PC-9 (cell line): ENCODE results near the gene F5. TPM values are rescaled to one million over a fixed set of nuclear protein-coding genes. Genes with fewer than 3 reads are reported as not detected.

Source experiments
- BruUV-seq: library from RNA; stranded (reverse); fragments of 400-500 nt; replicated peaks from 2 replicates; lab custom pipeline; 2021; lab: Mats Ljungman, UMichigan
- CTCF ChIA-PET: fragments of 300-600 bp; sonication (Branson Sonifier 250); formaldehyde crosslinking; loops from one replicate; lab custom pipeline; 2022; ENCODE audit warnings: antibody characterized with exemption; lab: Charles Lee
- POLR2A ChIA-PET: fragments of 300-600 bp; sonication (Branson Sonifier 250); formaldehyde crosslinking; loops from one replicate; lab custom pipeline; 2022; ENCODE audit warnings: antibody characterized with exemption; ENCODE audit not compliant: unreplicated experiment; lab: Charles Lee
- DNase-seq, 2 experiments: peaks; one replicate each; pipeline versions ENCODE4 v3.0.0 to v3.0.0-alpha.2; 2015 to 2022; ENCODE audit warnings: mixed read lengths in 1 of 2
- H2AFZ ChIP-seq: fragments of 200-600 bp; sonication (generic); 2 replicates; pipeline ENCODE4 v1.8.1; 2017; ENCODE audit warnings: antibody characterized with exemption
- H3F3A ChIP-seq: fragments of 200-600 bp; sonication (generic); 2 replicates; pipeline ENCODE4 v1.8.1; 2017; ENCODE audit warnings: antibody characterized with exemption, mild to moderate bottlenecking, low read depth; ENCODE audit not compliant: insufficient read depth
- H3K27ac ChIP-seq: fragments of 200-600 bp; sonication (generic); 2 replicates; pipeline ENCODE4 v1.6.1; 2016; ENCODE audit warnings: mixed run types
- H3K27me3 ChIP-seq: fragments of 200-600 bp; sonication (generic); 2 replicates; pipeline ENCODE4 v1.6.1; 2016; ENCODE audit warnings: low read depth, mixed run types; ENCODE audit not compliant: insufficient read depth
- H3K36me3 ChIP-seq: fragments of 200-600 bp; sonication (generic); 2 replicates; pipeline ENCODE4 v1.6.1; 2016; ENCODE audit warnings: low read depth, mixed run types
- H3K4me1 ChIP-seq: fragments of 200-600 bp; sonication (generic); replicated peaks from 2 replicates; pipeline ENCODE4 v1.6.1; 2016; ENCODE audit warnings: mixed run types; ENCODE audit not compliant: insufficient read depth
- H3K4me2 ChIP-seq: fragments of 200-600 bp; sonication (generic); 2 replicates; pipeline ENCODE4 v1.6.1; 2017; ENCODE audit warnings: mixed run types
- H3K4me3 ChIP-seq: fragments of 200-600 bp; sonication (generic); 2 replicates; pipeline ENCODE4 v1.6.1; 2016; ENCODE audit warnings: mixed run types
- H3K79me2 ChIP-seq: fragments of 200-600 bp; sonication (generic); 2 replicates; pipeline ENCODE4 v1.6.1; 2017; ENCODE audit warnings: low read depth, mixed run types
- H3K9me2 ChIP-seq: fragments of 200-600 bp; sonication (generic); 2 replicates; pipeline ENCODE4 v1.8.1; 2017; ENCODE audit warnings: mild to moderate bottlenecking; ENCODE audit not compliant: insufficient read depth
- H3K9me3 ChIP-seq: fragments of 200-600 bp; sonication (generic); 2 replicates; pipeline ENCODE4 v1.8.1; 2016; ENCODE audit warnings: low read depth; ENCODE audit not compliant: insufficient read depth
- H4K20me1 ChIP-seq: fragments of 200-600 bp; sonication (generic); 2 replicates; pipeline ENCODE4 v1.8.1; 2017; ENCODE audit not compliant: insufficient read depth
- CTCF ChIP-seq: fragments of 200-600 bp; sonication (generic); conservative IDR thresholded peaks from 2 replicates; pipeline ENCODE4 v1.6.1; 2017; ENCODE audit warnings: mixed run types, antibody characterized with exemption, mild to moderate bottlenecking, moderate library complexity
- EZH2 ChIP-seq: fragments of 200-600 bp; sonication (generic); IDR thresholded peaks from 2 replicates; pipeline ENCODE4 v1.8.0; 2017; ENCODE audit warnings: antibody characterized with exemption, low read depth
- intact Hi-C: fragments of 100-400 bp; cut with micrococcal nuclease; formaldehyde crosslinking; loops from one replicate; pipeline ENCODE4 v1.10.0; 2022; ENCODE audit not compliant: unreplicated experiment
- total RNA-seq: library from RNA; stranded (reverse); gene quantifications from 2 replicates; pipeline ENCODE4 v1.2.3, GENCODE V29; 2021

Gene F5
- total RNA-seq, 1 experiment from 2014 or later: not detected

- Histone ChIP-seq H2AFZ (no peak overlapping the region), H3K36me3 (no peaks in the 10 kb centered on the region), H3K27ac (no peak overlapping the region), H3K9me3 (no peaks in the 10 kb centered on the region; the same call in 1 of the 2 replicates), H3F3A (no peaks in the 10 kb centered on the region), H3K4me2 (no peak overlapping the region), H4K20me1 (no peaks in the 10 kb centered on the region), H3K27me3 (no peaks in the 10 kb centered on the region), H3K79me2 (no peaks in the 10 kb centered on the region), H3K4me1 (peaks cover 3% of the 10 kb centered on the region), H3K4me3 (no peak overlapping the region), H3K9me2 (no peaks in the 10 kb centered on the region)
- TF ChIP-seq EZH2 (no peak), CTCF (no peak)
- no TSS peak for BruUV-seq
- POLR2A ChIA-PET: no interaction called here
- CTCF ChIA-PET: no interaction called here
- no peak for DNase-seq
- intact Hi-C loops: no loop called here
Observed at GRCh38 chr1:169590932-169591331, 4.7 kb upstream of the F5 start.

GRCh38 chr1:169588785-169589485 lies 2.7 kb upstream of the F5 start:
- DNase-seq: peak in 1 of 2 experiments; percentile 39
- Histone ChIP-seq H3K9me2 (no peaks in the 10 kb centered on the region), H3K4me3 (no peak overlapping the region), H2AFZ (no peak overlapping the region), H3K4me1 (peaks cover 5% of the 10 kb centered on the region), H3K36me3 (no peaks in the 10 kb centered on the region), H3K27me3 (no peaks in the 10 kb centered on the region), H3K79me2 (no peaks in the 10 kb centered on the region), H3K4me2 (no peak overlapping the region), H3K27ac (no peak overlapping the region), H4K20me1 (no peaks in the 10 kb centered on the region), H3K9me3 (no peaks in the 10 kb centered on the region; the same call in 1 of the 2 replicates), H3F3A (no peaks in the 10 kb centered on the region)
- ChIA-PET CTCF (no interaction called here), POLR2A (no interaction called here)
- intact Hi-C loops: no loop called here
- no TSS peak for BruUV-seq
- TF ChIP-seq CTCF: no peak
- TF ChIP-seq EZH2: no peak

GRCh38 chr1:169588112-169588511 lies 1.8 kb upstream of the F5 start:
- Histone ChIP-seq H3K27me3 (no peaks in the 10 kb centered on the region), H3K27ac (no peak overlapping the region), H3K4me1 (peaks cover 5% of the 10 kb centered on the region), H3K4me2 (no peak overlapping the region), H2AFZ (no peak overlapping the region), H3K36me3 (no peaks in the 10 kb centered on the region), H3K4me3 (no peak overlapping the region), H3K9me3 (no peaks in the 10 kb centered on the region; the same call in 1 of the 2 replicates), H4K20me1 (no peaks in the 10 kb centered on the region), H3F3A (no peaks in the 10 kb centered on the region), H3K79me2 (no peaks in the 10 kb centered on the region), H3K9me2 (no peaks in the 10 kb centered on the region)
- TF ChIP-seq CTCF (no peak), EZH2 (no peak)
- ChIA-PET POLR2A (no interaction called here), CTCF (no interaction called here)
- BruUV-seq: no TSS peak
- no peak for DNase-seq
- intact Hi-C loops: no loop called here
